Hematopoietic multipotent progenitor cell treated with erythropoietin and hydrocortisone succinate and interleukin-3 and kit ligand, for 6 days (in vitro differentiated cells): ENCODE measurements around the gene CTDSP1.

Source experiments
- DNase-seq: peaks from one replicate; pipeline ENCODE4 v3.0.0-alpha.2; 2015

Gene CTDSP1

GRCh38 chr2:218400167-218400929 lies 680 bp downstream of the CTDSP1 start:
- peak; percentile 68 for DNase-seq

DNA sequence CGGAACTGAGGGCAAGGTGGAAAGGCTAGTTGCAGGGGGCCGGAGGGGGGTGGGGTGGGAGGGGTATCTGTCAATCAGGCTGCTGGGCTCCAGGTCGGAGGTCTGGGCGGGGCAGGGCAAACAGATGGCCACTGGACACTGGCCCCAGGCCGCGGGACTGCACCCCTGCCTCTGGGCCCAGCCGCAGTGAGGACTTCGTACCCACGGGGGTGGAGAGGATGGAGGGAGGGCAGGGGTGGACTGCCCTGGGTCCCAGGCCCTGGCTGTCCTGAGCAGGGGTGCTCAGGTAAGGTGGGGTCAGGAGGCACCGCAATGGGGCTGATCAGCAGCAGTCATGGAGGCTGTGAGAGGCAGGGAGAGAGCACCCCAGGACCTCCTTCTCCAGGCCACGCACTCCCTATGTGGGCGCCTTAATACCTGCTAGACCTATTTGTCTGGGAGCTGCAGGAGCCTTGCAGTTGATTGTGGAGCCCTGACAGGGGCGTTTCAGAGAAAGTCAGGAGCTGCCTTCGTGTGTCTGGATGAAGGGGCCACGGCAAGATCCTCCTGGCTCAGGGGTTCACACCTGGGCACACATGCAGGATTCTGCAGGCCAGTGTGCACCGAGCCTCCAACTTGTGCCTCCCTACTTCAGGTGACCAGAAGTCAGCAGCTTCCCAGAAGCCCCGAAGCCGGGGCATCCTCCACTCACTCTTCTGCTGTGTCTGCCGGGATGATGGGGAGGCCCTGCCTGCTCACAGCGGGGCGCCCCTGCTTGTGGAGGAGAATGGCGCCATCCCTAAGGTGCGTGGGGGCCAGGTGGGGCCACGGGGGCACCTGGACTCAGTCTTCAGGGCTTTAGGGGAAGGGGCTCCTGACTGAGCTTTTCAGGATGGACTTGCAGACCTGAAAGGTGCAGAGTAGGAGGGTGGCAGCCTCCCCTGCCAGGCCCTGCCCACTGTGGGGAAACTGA lies 1.5 kb downstream of the CTDSP1 start:
- peak; percentile 41 for DNase-seq

DNA sequence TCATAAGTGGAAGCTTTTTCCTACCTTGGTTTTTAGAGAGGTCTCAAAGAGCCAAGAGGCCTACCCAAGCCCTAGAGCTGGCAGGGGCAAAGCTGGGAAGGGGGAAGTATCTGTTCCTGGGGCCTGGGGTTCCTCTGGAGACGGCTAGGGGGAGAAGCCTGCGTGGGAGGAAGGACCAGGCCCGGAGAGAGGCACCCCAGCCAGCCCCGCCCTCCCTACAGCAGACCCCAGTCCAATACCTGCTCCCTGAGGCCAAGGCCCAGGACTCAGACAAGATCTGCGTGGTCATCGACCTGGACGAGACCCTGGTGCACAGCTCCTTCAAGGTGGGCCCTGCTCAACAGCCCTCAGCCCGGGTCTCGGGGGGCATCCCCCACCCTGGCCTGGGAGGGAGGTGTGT lies 2.2 kb downstream of the CTDSP1 start:
- DNase-seq, result no peak

- DNase-seq, result no peak
These were observed 2.8 kb downstream of the CTDSP1 start for GRCh38 chr2:218402491-218402901.

DNA sequence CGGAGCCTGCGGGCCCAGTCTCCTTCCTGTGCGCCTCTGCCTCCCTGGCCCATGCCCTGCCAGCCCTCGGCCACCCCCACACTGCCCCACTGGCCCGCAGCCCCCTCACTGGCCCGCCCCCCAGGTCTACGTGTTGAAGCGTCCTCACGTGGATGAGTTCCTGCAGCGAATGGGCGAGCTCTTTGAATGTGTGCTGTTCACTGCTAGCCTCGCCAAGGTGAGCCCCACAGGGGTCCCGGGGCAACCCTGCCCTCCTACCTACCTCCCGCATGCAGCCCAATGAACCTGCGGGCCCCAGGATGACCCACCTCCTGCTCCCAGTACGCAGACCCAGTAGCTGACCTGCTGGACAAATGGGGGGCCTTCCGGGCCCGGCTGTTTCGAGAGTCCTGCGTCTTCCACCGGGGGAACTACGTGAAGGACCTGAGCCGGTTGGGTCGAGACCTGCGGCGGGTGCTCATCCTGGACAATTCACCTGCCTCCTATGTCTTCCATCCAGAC lies 3.3 kb downstream of the CTDSP1 start:
- no peak for DNase-seq

DNA sequence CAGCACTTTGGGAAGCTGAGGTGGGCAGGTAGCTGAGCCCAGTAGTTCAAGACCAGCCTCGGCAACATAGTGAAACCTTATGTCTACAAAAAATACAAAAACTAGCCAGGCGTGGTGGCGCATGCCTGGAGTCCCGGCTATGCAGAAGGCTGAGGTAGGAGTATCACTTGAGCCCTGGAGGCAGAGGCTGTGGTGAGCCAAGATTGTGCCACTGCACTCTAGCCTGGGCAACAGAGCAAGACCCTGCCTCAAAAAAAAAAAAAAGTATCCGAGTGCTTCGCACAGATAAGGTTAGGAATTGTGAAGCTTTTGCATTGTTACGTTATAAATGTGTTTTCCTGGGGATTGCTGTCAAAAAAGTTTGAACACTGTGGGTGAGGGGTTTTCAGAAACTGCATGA lies 4.1 kb downstream of the CTDSP1 start:
- DNase-seq, result no peak

DNA sequence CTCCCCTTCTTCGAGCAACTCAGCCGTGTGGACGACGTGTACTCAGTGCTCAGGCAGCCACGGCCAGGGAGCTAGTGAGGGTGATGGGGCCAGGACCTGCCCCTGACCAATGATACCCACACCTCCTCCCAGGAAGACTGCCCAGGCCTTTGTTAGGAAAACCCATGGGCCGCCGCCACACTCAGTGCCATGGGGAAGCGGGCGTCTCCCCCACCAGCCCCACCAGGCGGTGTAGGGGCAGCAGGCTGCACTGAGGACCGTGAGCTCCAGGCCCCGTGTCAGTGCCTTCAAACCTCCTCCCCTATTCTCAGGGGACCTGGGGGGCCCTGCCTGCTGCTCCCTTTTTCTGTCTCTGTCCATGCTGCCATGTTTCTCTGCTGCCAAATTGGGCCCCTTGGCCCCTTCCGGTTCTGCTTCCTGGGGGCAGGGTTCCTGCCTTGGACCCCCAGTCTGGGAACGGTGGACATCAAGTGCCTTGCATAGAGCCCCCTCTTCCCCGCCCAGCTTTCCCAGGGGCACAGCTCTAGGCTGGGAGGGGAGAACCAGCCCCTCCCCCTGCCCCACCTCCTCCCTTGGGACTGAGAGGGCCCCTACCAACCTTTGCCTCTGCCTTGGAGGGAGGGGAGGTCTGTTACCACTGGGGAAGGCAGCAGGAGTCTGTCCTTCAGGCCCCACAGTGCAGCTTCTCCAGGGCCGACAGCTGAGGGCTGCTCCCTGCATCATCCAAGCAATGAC lies 4.8 kb downstream of the CTDSP1 start:
- DNase-seq, result no peak

- DNase-seq, result no peak
These were observed 5.5 kb downstream of the CTDSP1 start for GRCh38 chr2:218405086-218405745.

- DNase-seq, result peak; percentile 52
These were observed 6.1 kb downstream of the CTDSP1 start for GRCh38 chr2:218405746-218406208.

GRCh38 chr2:218406209-218406948 lies 6.7 kb downstream of the CTDSP1 start:
- DNase-seq, result peak; percentile 97

GRCh38 chr2:218406949-218407618 lies 7.4 kb downstream of the CTDSP1 start:
- DNase-seq, result peak; percentile 96

GRCh38 chr2:218407717-218408116 lies 8.0 kb downstream of the CTDSP1 start:
- DNase-seq, result peak; percentile 33

GRCh38 chr2:218418321-218418716 lies 18.7 kb downstream of the CTDSP1 start:
- DNase-seq, result no peak

GRCh38 chr2:218418717-218419458 lies 19.2 kb downstream of the CTDSP1 start, which contains the start of gene VIL1:
Gene VIL1 (plus strand): TSS chr2:218419123. CDS start chr2:218423779, 4,656 bp downstream.
- DNase-seq, result no peak

- no peak for DNase-seq
These were observed 20.1 kb downstream of the CTDSP1 start for GRCh38 chr2:218419630-218420216.

- DNase-seq, result no peak
These were observed 21.4 kb downstream of the CTDSP1 start for GRCh38 chr2:218421027-218421426.

GRCh38 chr2:218422403-218423086 lies 22.9 kb downstream of the CTDSP1 start:
- DNase-seq, result peak; percentile 89

- DNase-seq, result no peak
These were observed 23.9 kb downstream of the CTDSP1 start for GRCh38 chr2:218423584-218423983.

DNA sequence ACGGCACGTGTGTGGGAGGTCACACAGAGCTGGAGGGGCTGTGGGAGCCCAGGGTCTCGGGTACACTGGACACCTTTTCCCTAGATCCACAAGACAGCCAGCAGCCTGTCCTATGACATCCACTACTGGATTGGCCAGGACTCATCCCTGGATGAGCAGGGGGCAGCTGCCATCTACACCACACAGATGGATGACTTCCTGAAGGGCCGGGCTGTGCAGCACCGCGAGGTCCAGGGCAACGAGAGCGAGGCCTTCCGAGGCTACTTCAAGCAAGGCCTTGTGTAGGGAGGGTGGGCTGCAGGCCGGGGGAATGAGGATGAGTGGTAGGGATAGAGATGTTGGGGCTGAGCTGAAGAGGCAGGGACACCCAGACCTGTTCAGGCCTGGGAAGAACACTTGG lies 25.9 kb downstream of the CTDSP1 start:
- DNase-seq, result no peak
